ENCODE results near the gene TMEM80.

DNA sequence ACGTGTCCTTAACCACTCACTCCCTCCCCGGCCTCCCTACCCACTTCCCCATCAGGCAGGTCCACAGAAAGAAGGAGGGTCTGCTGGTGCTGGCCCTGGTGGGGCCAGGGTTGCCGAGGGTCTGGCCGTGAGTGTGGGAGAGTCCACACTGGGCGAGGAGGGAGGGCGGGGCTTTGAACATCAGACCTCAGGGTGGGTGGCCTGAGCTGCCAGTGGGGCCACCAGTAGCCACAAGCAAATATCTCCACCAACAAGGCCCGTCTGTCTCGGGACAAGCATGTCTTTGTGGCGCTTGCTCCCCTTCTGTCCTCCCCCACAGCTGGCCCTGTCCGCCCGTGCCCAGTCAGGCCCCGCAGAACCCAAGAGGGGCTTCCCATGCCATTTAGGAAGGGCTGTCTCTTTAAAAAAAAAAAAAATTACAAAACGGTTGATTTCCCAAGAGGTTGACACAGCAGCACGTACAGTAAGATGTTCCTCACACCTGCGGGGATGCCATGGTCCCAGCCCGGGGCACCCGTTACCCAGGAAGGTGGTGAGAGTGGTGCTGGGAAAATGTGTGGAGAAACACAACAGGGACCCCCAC, 34.0 kb downstream of the TMEM80 start:
- TF ChIP-seq, protein P1, sequence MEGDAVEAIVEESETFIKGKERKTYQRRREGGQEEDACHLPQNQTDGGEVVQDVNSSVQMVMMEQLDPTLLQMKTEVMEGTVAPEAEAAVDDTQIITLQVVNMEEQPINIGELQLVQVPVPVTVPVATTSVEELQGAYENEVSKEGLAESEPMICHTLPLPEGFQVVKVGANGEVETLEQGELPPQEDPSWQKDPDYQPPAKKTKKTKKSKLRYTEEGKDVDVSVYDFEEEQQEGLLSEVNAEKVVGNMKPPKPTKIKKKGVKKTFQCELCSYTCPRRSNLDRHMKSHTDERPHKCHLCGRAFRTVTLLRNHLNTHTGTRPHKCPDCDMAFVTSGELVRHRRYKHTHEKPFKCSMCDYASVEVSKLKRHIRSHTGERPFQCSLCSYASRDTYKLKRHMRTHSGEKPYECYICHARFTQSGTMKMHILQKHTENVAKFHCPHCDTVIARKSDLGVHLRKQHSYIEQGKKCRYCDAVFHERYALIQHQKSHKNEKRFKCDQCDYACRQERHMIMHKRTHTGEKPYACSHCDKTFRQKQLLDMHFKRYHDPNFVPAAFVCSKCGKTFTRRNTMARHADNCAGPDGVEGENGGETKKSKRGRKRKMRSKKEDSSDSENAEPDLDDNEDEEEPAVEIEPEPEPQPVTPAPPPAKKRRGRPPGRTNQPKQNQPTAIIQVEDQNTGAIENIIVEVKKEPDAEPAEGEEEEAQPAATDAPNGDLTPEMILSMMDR (conservative IDR thresholded peaks at IDR 0.05; ENCODE audit: low read length) = no peak
- no peak for TF ChIP-seq EZH2phosphoT487 (IDR thresholded peaks at IDR 0.05; ENCODE audit: borderline replicate concordance)
